ENCODE measurements around the gene CAPN5.

Gene CAPN5

DNA sequence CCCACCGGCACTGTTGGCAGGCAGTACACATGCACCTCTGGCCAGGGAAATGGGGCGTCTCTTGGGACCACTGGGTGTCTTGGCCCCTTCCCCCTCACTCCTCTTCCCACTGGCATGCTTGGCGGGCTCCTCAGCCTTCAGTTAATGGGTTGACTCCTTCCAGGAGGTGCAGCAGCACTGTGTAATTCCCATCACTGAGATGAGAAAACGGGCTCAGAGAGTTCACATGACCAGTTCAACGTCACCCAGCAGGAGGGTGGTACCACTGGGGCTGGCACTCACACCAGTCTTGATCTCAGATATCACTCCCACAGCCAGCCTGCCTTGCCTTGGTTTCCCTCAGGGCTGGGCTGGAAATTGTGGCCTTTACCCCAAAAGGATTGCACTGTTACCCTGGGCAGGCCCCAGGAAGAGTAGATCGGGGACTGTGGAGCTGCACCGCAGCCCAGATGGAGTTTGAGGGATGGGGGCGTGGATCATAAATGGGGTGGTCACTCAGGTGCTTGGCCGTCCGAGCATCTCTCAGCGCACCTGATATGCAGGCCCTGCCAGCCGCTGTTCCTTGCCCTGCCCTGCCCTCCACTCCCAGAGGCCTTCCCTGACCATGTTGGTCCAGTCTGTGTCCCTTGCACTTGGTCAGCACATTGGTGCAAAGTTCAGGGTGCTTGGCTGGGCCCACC lies 16.9 kb downstream of the CAPN5 start:
- Histone ChIP-seq H3K27ac (replicated peaks) (no peak overlapping the region), H3K27me3 (ENCODE audit: insufficient read depth, poor library complexity, severe bottlenecking) (no peaks in the 10 kb centered on the region), H3K4me3 (replicated peaks; ENCODE audit: insufficient read depth, low read length) (no peak overlapping the region)
- DNase-seq (ENCODE audit: low read depth in 1 of 2, low spot score in 1 of 2) = no peak
- TF ChIP-seq, protein P1, sequence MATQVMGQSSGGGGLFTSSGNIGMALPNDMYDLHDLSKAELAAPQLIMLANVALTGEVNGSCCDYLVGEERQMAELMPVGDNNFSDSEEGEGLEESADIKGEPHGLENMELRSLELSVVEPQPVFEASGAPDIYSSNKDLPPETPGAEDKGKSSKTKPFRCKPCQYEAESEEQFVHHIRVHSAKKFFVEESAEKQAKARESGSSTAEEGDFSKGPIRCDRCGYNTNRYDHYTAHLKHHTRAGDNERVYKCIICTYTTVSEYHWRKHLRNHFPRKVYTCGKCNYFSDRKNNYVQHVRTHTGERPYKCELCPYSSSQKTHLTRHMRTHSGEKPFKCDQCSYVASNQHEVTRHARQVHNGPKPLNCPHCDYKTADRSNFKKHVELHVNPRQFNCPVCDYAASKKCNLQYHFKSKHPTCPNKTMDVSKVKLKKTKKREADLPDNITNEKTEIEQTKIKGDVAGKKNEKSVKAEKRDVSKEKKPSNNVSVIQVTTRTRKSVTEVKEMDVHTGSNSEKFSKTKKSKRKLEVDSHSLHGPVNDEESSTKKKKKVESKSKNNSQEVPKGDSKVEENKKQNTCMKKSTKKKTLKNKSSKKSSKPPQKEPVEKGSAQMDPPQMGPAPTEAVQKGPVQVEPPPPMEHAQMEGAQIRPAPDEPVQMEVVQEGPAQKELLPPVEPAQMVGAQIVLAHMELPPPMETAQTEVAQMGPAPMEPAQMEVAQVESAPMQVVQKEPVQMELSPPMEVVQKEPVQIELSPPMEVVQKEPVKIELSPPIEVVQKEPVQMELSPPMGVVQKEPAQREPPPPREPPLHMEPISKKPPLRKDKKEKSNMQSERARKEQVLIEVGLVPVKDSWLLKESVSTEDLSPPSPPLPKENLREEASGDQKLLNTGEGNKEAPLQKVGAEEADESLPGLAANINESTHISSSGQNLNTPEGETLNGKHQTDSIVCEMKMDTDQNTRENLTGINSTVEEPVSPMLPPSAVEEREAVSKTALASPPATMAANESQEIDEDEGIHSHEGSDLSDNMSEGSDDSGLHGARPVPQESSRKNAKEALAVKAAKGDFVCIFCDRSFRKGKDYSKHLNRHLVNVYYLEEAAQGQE (IDR thresholded peaks at IDR 0.05; ENCODE audit: insufficient replicate concordance, low read depth) = no peak
- TF ChIP-seq CTCF (IDR thresholded peaks at IDR 0.05; ENCODE audit: insufficient read depth, low read length) (no peak), GABPA (IDR thresholded peaks at IDR 0.05; ENCODE audit: low read depth) (no peak), POLR2AphosphoS5 (IDR thresholded peaks at IDR 0.05; ENCODE audit: low read depth) (no peak), SPI1 (IDR thresholded peaks at IDR 0.05; ENCODE audit: borderline replicate concordance, low read depth) (no peak)

DNA sequence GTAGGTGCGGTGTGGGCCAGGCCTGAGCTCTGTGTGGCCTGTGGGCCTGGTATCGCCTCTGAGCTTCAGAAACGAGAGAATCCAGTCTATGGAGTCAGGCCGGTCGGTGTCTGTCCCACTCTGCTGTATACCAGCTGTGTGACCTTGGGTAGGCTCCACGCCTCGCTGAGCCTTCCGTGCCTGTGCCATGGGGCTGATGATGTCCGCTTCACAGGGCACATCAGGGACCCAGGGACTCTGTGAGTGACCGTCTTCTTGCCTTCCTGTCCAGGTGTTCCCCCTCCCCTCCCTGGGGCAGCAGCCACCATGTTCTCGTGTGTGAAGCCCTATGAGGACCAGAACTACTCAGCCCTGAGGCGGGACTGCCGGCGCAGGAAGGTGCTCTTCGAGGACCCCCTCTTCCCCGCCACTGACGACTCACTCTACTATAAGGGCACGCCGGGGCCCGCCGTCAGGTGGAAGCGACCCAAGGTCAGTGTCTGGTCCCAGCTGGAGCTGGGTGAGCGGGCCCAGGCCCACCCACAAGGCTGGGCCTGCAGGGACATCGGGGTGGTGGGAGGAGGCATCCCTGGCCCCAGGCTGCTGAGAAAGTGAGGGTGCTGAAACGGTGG lies 17.9 kb downstream of the CAPN5 start:
- no peak for DNase-seq (ENCODE audit: low read depth in 1 of 2, low spot score in 1 of 2)
- no peak overlapping the region for H3K4me3 ChIP-seq (replicated peaks; ENCODE audit: insufficient read depth, low read length)
- no peak overlapping the region for H3K27ac ChIP-seq (replicated peaks)
- TF ChIP-seq CTCF (IDR thresholded peaks at IDR 0.05; ENCODE audit: insufficient read depth, low read length) (no peak), GABPA (IDR thresholded peaks at IDR 0.05; ENCODE audit: low read depth) (no peak), SPI1 (IDR thresholded peaks at IDR 0.05; ENCODE audit: borderline replicate concordance, low read depth) (no peak), POLR2AphosphoS5 (IDR thresholded peaks at IDR 0.05; ENCODE audit: low read depth) (no peak)
- TF ChIP-seq, protein P1 (IDR thresholded peaks at IDR 0.05; ENCODE audit: insufficient replicate concordance, low read depth) = no peak
- no peaks in the 10 kb centered on the region for H3K27me3 ChIP-seq (ENCODE audit: insufficient read depth, poor library complexity, severe bottlenecking)

GRCh38 chr11:77085652-77086051 lies 18.9 kb downstream of the CAPN5 start:
- DNase-seq (ENCODE audit: low read depth in 1 of 2, low spot score in 1 of 2) = no peak
- TF ChIP-seq CTCF (IDR thresholded peaks at IDR 0.05; ENCODE audit: insufficient read depth, low read length) (no peak), SPI1 (IDR thresholded peaks at IDR 0.05; ENCODE audit: borderline replicate concordance, low read depth) (no peak), GABPA (IDR thresholded peaks at IDR 0.05; ENCODE audit: low read depth) (no peak), POLR2AphosphoS5 (IDR thresholded peaks at IDR 0.05; ENCODE audit: low read depth) (no peak)
- TF ChIP-seq, protein P1 (IDR thresholded peaks at IDR 0.05; ENCODE audit: insufficient replicate concordance, low read depth) = no peak
- no peak overlapping the region for H3K27ac ChIP-seq (replicated peaks)
- H3K27me3 ChIP-seq (ENCODE audit: insufficient read depth, poor library complexity, severe bottlenecking) = no peaks in the 10 kb centered on the region
- H3K4me3 ChIP-seq (replicated peaks; ENCODE audit: insufficient read depth, low read length) = no peak overlapping the region

All from HL-60 (cell line).